Measurements from ENCODE around the gene MED8. TPM values are rescaled to one million over a fixed set of nuclear protein-coding genes. Genes with fewer than 3 reads are reported as not detected.

The MED8 gene
- total and polyA plus RNA-seq, 10 of the 15 experiments (the other 5 are each of a cell fraction or from before 2014, with no cell fraction given), result 20.2 to 61.7 (median 39.5) TPM

DNA sequence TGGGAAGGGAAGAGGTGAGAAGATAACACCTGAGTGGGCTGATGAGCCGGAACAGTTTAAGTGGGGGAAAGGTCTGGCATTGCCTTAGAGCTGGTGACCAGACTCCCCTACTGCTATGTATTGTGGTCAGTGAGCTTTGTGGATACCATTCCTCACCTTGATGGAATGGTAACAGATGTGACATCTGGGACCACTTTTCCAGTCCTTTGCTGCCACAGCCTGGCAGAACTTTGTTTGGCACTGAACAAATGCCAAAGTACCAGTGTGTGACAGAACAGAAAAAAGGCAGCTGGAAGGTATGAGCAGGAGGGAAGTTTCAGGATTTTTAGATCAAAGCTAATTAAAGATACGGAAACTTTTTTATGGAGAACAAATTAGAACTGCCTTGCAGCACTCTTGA lies 6.2 kb downstream of the MED8 start:
- Histone ChIP-seq H3K27me3 (replicated peaks in 1 of 2; ENCODE audit: control insufficient read depth in 2 of 2, insufficient read depth in 2 of 2, low read length in 1 of 2) (no peaks in the 10 kb centered on the region), H3K4me1 (ENCODE audit: control insufficient read depth, insufficient read depth, low read length) (peaks cover 10% of the 10 kb centered on the region), H3K36me3 (ENCODE audit: control insufficient read depth in 2 of 2, insufficient read depth in 2 of 2, low read length in 1 of 2) (peaks cover 6 to 31% of the 10 kb centered on the region in 2 experiments), H3K9me3 (replicated peaks; ENCODE audit: control insufficient read depth, insufficient read depth, low read length) (no peaks in the 10 kb centered on the region), H3K9ac (ENCODE audit: control insufficient read depth, insufficient read depth, low read length) (no peak overlapping the region), H2AFZ (ENCODE audit: control insufficient read depth, low read depth, low read length) (no peak overlapping the region), H3K4me3 (no peak overlapping the region), H3K27ac (ENCODE audit: control insufficient read depth, insufficient read depth) (no peak overlapping the region), H3K4me2 (ENCODE audit: control insufficient read depth, insufficient read depth) (no peak overlapping the region), H3K79me2 (ENCODE audit: control insufficient read depth, insufficient read depth, low read length) (peaks cover 13% of the 10 kb centered on the region), H4K20me1 (ENCODE audit: control insufficient read depth, insufficient read depth) (no peaks in the 10 kb centered on the region; the same call in 1 of the 2 replicates)
- no TSS peak for BruUV-seq (replicated peaks)
- SMC1A ChIA-PET (ENCODE audit: uncharacterized antibody, unreplicated experiment), result interaction anchor here (1.2 to 2.7 kb wide), 2 partner anchors 31 to 145 kb away, joined by 4 to 12 read pairs; no protein-coding TSS in a partner anchor
- DNase-seq (ENCODE audit: low read depth, low spot score) (no peak), FAIRE-seq (no peak), ATAC-seq (no peak)
- CTCF ChIA-PET, result interaction anchor here (0.5 to 1.6 kb wide), 4 partner anchors 74 to 160 kb away, joined by 3 to 4 read pairs (median 3); no protein-coding TSS in a partner anchor
- RAD21 ChIA-PET (ENCODE audit: unreplicated experiment), result interaction anchor here (1.6 kb wide), 1 partner anchor 15 kb away, joined by 3 read pairs; the partner anchor contains the start of gene ELOVL1
- 95% methylated on average over 2 of the region's 2 CpGs for WGBS (ENCODE audit: insufficient coverage, insufficient replicate concordance, low lambda C conversion rate, missing lambda C conversion rate)
- intact Hi-C loops (cut with micrococcal nuclease; ENCODE audit: unreplicated experiment), result no loop called here
- in situ Hi-C loops (cut with MboI), result no loop called here
- POLR2A ChIA-PET, result no interaction called here
- no peak for TF ChIP-seq TCF12 (IDR thresholded peaks at IDR 0.05; ENCODE audit: low read depth, low read length)
- 0 out of 2 replicates have a peak, but pooled peaks have one; percentile 11 for TF ChIP-seq RAD21 (IDR thresholded peaks at IDR 0.05; ENCODE audit: insufficient read depth, low read depth, low read length)
- TF ChIP-seq, protein P1, sequence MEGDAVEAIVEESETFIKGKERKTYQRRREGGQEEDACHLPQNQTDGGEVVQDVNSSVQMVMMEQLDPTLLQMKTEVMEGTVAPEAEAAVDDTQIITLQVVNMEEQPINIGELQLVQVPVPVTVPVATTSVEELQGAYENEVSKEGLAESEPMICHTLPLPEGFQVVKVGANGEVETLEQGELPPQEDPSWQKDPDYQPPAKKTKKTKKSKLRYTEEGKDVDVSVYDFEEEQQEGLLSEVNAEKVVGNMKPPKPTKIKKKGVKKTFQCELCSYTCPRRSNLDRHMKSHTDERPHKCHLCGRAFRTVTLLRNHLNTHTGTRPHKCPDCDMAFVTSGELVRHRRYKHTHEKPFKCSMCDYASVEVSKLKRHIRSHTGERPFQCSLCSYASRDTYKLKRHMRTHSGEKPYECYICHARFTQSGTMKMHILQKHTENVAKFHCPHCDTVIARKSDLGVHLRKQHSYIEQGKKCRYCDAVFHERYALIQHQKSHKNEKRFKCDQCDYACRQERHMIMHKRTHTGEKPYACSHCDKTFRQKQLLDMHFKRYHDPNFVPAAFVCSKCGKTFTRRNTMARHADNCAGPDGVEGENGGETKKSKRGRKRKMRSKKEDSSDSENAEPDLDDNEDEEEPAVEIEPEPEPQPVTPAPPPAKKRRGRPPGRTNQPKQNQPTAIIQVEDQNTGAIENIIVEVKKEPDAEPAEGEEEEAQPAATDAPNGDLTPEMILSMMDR (IDR thresholded peaks at IDR 0.05 in 2 of 3, conservative IDR thresholded peaks at IDR 0.05 in 1 of 3; ENCODE audit: control insufficient read depth in 2 of 3, extremely low read depth in 1 of 3, insufficient read depth in 1 of 3, low read depth in 3 of 3, low read length in 3 of 3), result peak in 1 of 3 experiments; percentile 32; a peak in 2 of 6 replicates
